NCI-H524 (cell line): Measurements from ENCODE around the gene ME3.

Experiments
- DNase-seq, 2 experiments: peaks; one replicate each; lab custom pipeline; 2025; lab: John Stamatoyannopoulos, UW

ME3 gene

DNA sequence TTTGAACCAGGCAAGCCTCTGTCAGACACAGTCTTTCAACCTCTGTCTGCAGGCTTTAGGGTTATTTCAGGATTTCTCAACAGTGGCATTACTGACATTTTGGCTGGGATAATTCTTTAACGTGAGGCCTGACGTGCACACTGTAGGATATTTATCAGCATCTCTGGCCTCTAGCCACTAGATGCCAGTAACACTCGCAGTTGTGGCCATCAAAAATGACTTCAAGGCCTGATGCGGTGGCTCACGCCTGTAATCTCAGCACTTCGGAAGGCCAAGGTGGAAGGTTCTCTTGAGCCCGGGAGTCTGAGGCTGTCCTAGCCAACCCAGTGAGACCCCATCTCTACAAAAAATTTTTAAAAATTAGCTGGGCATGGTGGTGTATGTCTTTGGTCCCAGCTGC is 184.7 kb downstream of the ME3 start:
- no peak for DNase-seq

DNA sequence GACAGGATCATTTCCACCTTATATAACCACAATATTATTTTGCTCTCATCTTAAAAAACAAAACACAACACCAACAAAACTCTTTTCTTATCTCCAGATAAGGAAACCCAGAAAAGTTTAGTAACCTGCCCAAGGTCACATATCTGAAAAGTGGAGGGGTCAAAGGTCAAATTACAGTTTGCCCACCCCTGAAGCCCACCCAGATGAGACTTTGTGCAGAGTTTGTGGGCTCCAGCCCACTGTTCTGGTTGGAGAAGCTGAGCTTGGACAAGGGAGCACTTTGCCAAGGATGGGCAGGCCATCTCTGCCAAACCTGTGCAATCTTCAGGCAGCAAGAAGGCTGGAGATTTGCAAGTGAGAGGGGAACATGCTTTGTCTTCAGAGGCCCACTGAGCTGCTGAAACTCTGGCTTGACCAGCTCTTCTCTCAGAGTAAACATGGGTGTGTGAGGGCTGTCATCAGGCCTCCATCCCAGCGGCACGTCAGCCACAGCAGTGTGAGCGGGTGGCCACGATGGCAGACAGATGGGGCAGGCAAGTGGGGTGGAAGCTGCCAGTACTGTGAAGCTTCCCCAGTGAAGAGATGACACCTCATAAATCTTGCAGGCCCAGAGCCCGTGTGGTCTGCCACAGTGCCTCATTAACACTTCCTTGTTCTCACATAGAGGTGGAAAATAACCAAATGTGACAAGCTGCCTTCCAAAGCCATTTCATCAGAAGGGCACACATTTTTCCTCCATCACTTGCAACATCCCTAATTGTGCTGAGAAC is 186.0 kb downstream of the ME3 start:
- no peak for DNase-seq

DNA sequence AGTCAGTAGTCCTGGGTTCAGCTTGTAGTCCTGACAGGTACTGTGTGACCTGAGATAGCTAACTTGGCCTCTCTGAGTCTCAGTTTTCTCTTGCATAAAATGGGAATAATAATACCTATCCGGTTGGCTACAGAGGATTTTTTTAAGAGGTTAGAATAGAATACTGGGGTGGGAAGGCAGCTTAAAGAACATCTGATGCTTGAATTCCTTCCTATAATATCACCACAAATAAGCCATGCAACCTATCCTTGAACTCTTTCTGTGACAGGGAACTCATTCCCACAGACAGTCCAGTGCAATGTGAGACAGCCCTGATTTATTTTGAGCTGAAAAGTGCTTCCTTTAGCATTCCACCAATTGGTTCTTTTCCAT is 187.6 kb downstream of the ME3 start:
- no peak for DNase-seq

DNA sequence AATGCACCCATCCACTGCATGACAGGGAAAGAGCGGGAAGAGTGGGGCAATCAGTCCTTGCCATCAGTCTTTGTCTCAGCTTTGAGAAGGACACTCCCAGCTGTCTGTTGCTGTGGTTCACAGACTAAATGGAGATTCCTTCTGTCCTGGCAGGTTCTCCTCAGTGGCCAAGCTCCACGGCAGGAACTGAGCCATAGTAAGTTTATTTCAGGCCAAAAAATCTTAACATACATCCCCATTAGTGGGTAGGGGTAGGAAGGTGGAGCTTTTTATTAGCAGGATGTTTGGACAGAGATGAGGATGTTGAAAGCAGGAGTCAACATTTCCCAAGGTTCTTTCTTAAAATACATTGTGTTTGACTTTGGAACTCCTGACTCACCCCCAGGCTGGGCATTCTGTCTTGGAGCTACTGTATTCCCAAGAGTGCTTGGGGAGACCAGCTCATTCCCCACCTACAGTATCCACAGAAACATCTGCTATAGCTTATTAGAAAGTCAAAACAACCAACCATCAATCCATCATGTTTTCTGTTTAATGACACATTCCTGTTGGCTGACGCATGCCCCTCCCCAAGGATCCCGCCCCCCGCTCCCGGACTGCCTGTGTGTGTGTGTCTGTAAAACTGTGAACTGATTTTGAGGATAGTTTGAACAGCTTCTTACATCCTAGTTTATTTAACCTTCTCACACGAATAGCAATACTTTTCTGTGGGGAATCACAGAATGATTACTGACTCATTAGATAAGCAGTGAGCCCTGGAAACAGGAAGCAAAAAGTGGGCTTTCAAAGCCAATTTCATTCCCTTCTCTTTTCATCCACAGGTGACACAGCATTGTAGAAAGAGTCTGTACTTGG is 188.2 kb downstream of the ME3 start:
- no peak for DNase-seq

DNA sequence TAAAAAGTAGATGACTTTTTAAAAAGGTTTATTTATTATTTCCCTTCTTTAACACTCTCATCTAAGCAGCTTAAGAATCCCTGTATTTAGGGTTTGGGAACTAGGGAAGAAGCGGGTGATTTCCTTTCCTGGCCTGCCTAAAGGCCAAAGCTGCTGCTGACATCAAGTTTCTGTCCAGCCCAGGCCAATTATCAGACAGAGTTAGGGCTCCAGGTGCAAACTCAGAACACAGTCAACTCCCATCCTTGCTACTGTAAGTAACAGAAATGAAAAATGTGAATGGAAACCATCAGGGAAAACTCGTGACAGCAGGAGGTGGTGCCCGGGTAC is 188.8 kb downstream of the ME3 start:
- DNase-seq = no peak

DNA sequence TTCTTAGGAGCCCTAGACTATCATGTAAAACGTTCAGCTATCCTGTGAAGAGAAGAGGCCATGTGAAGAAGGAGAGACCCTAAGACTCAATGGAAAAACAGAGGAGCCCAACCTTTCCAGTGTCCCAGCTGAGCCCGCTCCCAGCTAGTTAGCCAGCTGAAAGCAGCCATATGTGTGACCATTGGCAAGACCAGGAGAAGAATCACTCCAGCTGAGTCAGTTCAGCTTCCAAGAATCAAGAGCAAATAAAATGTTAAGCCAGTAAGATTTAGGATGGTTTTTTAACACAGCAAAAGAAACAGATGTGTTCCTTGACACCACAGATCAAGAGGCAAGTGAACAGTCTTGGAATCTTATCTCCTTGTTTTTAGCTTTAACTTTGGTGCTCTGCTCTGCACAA is 189.7 kb downstream of the ME3 start:
- no peak for DNase-seq

DNA sequence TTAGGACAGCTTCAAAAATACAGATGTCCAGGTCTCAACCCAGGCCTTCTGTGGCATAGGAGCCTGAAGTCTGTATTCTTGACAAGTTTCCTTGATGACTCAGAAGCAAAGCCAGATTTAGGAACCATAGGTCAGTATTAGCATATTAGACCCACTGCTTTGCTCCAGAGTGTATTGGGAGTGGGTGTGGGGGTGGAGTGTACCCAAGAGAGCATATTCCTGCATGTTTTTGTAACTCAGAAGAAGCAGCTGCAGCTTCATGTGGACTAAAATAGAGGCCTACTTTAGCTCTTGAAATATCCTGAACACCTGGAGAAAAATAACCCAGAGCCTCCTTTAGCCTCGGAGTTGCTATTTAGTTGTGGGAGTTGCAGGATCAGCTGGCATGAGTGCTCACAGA is 191.0 kb downstream of the ME3 start:
- no peak for DNase-seq

DNA sequence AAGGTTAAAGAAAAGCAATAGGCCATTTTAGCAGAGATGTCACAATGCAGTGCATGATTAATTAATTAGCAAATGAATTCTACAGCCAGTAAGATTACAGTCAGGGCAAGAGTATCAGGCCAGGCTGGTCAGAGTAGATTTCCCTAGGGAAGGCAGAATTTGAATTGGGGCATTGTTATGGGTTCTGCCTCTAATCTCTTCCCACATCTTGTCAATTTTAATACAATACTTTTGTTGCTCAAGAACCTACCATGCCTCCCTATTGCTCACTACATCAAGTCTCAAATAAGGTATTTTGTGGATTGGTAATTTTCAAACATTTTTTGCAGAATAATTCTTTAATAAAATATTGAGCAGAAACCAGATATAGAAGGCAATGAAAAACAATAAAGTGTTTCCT is 194.1 kb downstream of the ME3 start:
- no peak for DNase-seq

DNA sequence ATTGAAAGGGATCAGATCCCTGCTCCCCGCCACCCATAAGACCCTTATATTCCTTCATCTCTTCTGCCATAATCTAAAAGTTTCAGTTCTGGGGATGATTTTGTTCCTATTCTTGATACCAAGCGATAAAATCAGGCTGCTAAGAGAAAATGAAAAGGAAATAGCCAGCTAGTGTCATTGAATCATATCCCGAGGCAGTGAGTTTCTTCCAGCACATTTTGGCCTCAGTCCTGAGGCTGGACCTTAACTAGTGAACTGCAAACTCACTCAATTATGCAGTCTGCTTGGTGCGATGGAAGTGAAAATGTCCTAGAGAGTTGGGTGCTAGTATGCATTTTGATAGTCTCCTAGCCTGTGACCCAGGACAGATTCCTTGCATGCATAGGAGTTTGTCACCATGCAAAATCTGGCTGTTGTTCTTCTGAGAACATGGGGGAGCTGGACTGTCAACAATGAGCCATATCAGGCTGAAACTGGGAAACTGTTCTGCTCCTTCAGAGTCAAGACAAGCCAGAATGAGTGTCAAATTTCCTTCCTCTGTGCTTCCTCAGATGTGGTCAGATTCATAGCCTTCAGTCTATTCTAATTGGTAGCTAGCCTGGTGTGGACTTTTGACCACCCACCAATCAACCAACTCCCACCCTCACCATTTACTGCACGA is 194.8 kb downstream of the ME3 start:
- no peak for DNase-seq

DNA sequence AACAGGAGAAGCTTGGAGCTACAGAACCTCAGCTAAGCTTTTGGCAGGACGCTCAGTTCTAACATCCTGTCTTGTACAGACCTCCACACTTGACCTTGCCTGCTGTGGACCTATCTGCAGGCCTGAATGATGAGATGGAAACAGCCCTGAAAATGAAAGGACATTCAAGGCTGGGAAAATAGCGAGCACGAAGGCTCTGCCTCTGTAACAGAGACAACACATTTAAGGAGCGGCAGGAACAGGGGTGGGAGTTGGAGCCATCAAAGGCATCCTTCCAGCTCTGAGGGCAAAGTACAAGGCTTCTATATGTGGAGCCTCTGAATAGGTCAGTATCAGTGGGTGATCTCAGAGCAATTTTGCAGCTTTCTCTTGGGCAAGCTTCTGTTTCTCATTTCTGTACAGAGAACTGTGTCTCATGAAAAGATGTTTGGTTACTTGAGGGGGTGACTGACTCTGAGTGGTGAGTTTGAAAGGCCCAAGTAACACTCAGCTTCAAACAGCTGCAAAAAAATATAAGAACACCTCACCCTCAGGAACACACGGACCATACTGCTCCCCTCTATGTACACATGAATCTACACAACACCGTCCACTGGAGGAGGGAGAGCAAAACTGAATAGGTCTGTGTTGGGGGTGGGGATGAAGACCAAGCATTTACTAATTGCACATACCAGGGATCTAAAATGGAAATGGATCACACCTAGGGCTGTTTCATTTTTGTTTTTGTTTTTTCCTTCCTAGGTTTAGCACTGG is 196.1 kb downstream of the ME3 start:
- no peak for DNase-seq

DNA sequence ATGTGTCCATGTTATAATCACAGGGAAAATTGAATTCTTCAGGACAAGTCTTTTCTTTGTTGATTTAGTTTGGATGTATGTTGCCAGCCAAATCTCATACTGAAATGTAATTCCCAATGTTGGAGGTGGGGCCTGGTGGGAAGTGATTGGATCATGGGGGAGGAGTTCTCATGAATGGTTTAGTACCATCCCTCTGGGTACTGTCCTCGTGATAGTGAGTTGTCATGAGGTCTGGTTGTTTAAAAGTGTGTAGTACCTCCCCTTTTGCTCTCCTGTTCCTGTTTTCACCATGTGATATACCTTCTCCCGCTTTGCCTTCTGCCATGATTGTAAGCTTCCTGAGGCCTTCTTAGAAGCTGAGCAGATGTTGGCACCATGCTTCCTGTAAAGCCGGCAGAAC is 197.4 kb downstream of the ME3 start:
- no peak for DNase-seq

DNA sequence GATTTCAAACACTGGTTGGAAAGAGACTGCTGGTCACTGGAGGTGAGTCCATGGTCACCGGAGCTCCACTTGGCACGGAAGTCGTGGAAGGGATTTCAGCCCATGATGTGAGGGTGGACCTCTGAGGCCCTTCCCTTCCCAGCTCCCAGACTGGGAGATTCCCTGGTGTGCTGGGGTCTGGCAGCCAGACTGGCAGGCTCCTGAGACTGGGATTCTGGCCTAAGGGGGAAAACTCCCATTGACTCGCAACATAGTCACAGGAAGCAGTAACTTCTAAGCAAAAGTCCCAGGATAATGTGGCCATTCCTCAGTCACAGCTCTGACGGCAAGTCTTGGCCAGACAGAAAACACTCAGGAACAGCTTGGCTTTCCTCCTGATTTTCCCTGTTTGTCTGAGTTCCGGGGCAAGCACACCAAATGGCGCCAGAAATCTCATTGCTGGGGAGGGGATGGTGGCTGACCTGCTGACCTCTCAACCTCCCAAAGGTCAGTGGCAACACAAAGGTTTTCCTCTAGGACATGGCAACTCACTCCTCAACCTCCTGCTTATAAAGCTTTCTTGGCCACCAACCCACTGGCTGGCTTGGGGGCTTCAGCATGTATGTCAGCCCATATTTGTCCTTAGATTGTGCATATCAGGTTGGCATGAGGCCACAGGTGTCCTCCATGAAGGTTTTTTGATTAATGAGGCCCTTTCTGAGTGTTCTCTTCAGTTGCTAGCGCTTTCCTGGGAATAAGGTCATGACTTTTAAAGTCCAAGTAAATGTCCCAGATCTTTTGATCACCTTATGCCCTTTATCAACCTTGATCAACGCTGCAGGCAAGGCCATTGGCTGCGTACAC is 198.2 kb downstream of the ME3 start:
- no peak for DNase-seq

DNA sequence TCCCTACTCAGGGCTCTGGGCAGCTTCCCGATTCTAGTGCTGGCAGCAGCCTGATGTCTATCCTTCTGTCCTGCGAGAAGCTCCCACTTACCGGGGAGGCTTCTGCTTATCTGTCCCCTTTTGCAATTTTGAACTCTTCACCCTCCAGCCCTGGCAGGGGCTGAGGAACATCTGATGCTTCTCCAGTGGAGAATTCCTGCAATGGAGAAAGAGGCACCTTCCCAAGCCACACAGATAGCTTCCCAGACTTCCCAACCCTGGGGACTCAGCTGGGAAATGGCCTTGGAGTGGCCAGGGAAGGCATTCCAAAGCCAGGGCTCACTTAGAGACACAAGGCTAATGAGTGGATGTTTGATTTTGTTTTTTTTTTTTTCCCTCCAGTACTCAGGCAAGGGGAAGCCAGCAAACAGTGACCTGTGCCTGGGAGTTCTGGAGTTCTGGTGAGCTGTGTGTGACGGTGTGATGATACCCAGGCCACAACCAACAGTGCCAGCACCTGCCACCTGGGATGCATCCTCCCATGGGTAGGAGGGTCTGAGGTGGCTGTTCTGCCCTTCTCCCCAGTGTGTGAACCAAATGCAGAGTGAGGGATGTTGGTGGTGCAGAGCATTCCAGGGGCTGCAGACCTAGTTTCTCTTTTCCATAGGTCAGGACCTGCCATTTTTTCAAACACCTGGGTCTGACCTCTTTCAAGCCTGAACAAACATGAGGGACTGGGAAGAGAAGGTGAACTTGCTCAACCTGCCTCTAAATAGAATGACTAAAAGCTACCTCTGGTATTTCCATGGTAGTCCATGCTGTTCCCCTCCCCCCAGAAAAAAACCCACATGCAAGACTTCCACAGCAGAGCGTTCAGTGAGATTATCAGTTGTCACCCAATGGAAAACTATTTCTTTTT is 202.7 kb downstream of the ME3 start:
- no peak for DNase-seq

DNA sequence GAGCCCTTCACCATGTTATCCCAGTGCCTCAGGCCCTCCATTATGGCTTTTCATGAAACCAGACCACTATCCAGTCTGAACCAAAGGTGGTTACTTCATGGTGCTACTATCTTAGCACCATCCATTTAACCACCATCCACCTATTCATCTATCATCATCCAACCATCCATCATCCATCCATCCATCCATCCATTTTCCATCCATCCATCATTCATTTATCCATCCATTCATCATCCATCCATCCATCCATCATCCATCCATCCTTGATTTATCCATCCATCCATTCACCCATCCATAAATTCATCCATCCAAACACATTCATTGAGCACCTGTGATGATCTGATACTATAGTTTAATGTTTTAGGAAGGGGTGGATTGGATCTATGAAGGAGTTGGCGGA is 204.2 kb downstream of the ME3 start:
- no peak for DNase-seq

DNA sequence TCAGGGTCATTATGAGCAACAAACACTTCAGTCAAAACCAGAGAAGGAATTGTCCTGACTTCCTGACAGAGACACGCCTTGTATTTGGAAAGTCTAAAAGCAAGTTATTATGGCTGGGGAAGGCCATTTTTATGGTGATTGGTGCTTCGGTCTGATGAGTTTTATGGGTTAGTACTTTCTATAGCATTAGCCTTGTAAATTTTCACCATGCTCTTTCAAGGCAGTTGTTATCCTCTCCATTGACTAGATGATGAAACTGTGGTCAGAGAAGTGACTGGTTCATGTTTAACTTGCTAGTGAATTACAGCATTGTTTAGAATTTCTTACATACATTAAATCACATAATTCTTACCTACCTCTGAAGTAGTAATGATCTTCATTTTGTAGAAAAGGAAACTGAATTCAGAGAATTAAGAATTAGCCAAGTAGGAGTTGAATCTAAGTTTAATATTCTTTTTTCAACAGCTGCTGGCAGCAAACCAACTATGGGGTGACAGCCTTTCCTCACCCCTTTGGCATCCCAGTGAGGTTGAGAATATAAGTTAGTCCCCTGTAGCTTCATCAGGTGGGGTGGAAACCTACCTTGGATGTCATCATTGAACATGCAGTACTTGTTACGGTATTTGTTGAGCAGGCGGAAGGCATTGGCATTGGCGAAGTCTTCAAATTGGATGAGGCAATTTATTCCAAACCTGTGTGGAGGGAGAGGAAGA is 207.8 kb downstream of the ME3 start:
- no peak for DNase-seq

DNA sequence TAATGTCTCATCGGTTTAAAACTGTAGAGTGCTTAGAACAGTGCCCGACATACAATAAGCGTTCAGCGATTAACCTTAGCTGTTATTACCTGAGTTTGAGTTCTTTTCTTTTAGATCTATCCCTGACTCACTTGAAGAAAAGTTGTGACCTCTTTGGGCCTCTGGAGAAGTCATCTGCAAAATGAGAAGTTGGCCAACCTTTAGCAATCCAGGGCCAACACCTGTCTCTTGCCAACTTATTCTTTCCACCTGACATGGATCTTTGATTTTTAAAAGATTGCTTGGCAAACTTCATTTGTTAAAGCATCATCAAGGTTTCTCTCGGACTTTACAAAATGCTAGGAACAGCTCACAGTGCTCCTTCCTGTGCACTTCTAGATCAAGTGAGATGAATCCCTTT is 208.5 kb downstream of the ME3 start:
- DNase-seq = no peak

DNA sequence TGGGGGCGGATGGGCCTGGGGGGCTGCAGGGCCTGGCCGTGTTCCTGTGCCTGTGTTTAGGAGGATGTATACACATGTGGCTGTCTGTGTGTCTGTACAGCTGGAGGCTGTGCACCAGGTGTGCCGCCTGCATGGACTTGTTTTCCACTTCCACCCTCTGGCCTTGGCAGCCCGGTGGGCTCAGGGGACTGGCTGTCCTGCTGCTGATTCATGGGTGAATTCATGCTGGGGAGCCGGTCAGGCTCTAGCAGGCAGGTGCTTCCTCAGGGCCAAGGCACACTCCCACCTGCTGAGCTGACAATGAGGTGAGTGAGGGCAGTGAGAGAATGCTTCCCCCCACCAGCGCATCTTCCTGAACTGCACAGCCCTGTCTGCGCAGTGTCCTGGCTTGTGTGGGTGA is 209.3 kb downstream of the ME3 start:
- DNase-seq = no peak

DNA sequence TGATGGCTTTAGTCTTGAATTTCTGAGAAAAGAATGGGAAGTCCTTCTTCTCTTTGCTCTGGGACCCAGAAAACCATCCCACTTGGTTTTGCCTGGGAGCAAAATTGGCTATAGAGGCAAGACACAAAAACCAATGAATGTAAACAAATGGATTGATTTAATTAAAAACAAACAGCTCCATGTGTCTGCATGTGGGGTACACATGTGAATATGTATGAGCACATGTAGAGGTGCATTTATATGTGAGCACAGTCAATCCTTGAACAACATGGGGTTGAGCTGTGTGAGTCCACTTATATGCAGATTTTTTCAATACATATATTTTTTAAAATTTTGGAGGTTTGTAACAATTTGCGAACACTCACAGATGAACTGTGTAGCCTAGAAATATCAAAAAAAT is 210.5 kb downstream of the ME3 start:
- no peak for DNase-seq

DNA sequence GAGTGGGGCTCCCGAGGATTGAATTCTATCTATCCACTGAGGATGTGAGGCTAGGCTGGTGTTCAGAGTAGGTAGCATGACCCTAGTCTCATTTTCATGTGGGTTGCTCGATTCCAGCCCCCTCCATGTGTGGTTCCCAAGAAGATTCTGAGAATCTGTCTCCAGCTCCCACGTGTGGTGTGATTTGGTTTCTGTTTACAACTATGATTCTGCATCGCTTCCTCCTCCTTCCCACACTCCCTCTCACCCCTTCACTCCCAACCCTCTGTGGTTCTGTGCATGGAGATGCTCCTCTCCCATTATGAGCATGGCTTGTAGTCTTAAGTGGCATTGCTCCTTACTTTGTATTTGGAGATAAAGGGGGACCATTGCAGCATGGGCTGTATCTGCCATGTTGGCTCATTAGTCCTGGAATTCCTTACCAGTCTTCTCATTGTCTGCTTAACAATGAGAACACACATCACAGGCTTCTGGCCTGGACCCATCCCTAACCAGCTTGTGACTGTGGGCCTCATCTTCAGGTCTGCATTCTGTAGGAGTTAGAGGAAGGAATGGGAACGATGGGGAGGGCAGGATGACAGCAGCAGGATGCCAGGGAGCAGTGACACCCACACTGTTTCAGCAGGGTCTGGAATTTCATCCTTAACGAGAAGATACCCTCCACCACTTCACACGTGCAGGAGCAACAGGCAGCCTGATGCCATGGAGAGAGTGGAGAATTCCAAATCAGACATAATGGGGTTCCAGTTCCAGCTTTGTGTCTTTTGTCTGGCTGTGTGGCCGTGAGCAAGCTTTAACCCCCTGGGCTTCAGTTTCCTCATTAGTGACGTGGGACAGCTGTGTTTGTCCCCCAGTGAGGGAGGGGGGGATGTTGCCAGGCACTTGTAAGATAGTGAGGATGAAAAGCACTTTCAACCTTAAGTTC is 211.7 kb downstream of the ME3 start:
- DNase-seq = no peak
